H1 (cell line): Measurements from ENCODE around the gene RANBP9. TPM values are rescaled to one million over a fixed set of nuclear protein-coding genes. Genes with fewer than 3 reads are reported as not detected.

ENCODE experiments used
- CTCF ChIA-PET: fragments of 300-600 bp; sonication (Branson Sonifier 250); formaldehyde crosslinking; loops from one replicate; lab custom pipeline; 2021; ENCODE audit not compliant: partially characterized antibody; lab: Charles Lee
- POLR2A ChIA-PET: fragments of 300-600 bp; sonication (Branson Sonifier 250); formaldehyde crosslinking; loops from one replicate; lab custom pipeline; 2021; ENCODE audit warnings: inconsistent platforms; ENCODE audit not compliant: partially characterized antibody; lab: Charles Lee
- DNase-seq, 2 experiments: peaks; one replicate each; pipeline versions ENCODE4 v3.0.0 to v3.0.0-alpha.2; 2010 to 2022; ENCODE audit warnings: low spot score in 2 of 2, low read depth in 1 of 2, mixed read lengths in 1 of 2
- FAIRE-seq: peaks from 2 replicates; lab custom pipeline; 2011; peaks lifted over from hg19 to GRCh38; lab: Jason Lieb, UNC
- H2AFZ ChIP-seq: 2 replicates; pipeline ENCODE4 v1.8.1; 2012; ENCODE audit warnings: low read length, inconsistent platforms
- H2AK5ac ChIP-seq: 2 replicates; pipeline ENCODE4 v1.6.1; 2013; ENCODE audit warnings: low read depth, low read length
- H2BK120ac ChIP-seq: replicated peaks from 2 replicates; pipeline ENCODE3; 2013; ENCODE audit warnings: low read depth, low read length, inconsistent platforms
- H2BK12ac ChIP-seq: 2 replicates; pipeline ENCODE4 v1.6.1; 2013; ENCODE audit warnings: low read depth, low read length
- H2BK15ac ChIP-seq: 2 replicates; pipeline ENCODE4 v1.6.1; 2013; ENCODE audit warnings: low read length
- H2BK20ac ChIP-seq: 2 replicates; pipeline ENCODE4 v1.6.1; 2013; ENCODE audit warnings: low read length
- H2BK5ac ChIP-seq: 2 replicates; pipeline ENCODE4 v1.6.1; 2013; ENCODE audit warnings: low read depth, low read length
- H3K14ac ChIP-seq: 2 replicates; pipeline ENCODE4 v1.6.1; 2013; ENCODE audit warnings: inconsistent platforms; ENCODE audit not compliant: insufficient read length
- H3K18ac ChIP-seq: 2 replicates; pipeline ENCODE4 v1.6.1; 2013; ENCODE audit warnings: low read length; ENCODE audit errors: extremely low read depth
- H3K23ac ChIP-seq: 2 replicates; pipeline ENCODE4 v1.6.1; 2013; ENCODE audit warnings: inconsistent platforms; ENCODE audit not compliant: insufficient read length
- H3K23me2 ChIP-seq: 2 replicates; pipeline ENCODE4 v1.6.1; 2013; ENCODE audit warnings: low read depth, low read length
- H3K27ac ChIP-seq: 2 replicates; pipeline ENCODE4 v1.6.1; 2011; ENCODE audit warnings: low read depth, low read length, inconsistent platforms
- H3K27me3 ChIP-seq, 4 experiments: replicated peaks in 1 of 4; 1 replicate in 1 of 4; 2 replicates in 3 of 4; pipeline versions ENCODE4 v1.6.1 to v1.8.1; 2011 to 2013; ENCODE audit warnings: low read length in 3 of 4, mild to moderate bottlenecking in 3 of 4, inconsistent platforms in 2 of 4, mixed read lengths in 2 of 4, moderate library complexity in 1 of 4; ENCODE audit not compliant: control insufficient read depth in 3 of 4, insufficient read depth in 3 of 4; ENCODE audit errors: extremely low read depth in 1 of 4
- H3K36me3 ChIP-seq, 4 experiments: 2 replicates each; pipeline versions ENCODE4 v1.6.1 to v1.8.1; 2011 to 2013; ENCODE audit warnings: mild to moderate bottlenecking in 4 of 4, low read length in 3 of 4, moderate library complexity in 2 of 4, control low read depth in 1 of 4, inconsistent platforms in 1 of 4; ENCODE audit not compliant: insufficient read depth in 4 of 4, control insufficient read depth in 2 of 4
- H3K4ac ChIP-seq: replicated peaks from 2 replicates; pipeline ENCODE3; 2013; ENCODE audit warnings: low read length, low read depth, mixed read lengths, inconsistent platforms; ENCODE audit not compliant: insufficient read length
- H3K4me1 ChIP-seq, 4 experiments: replicated peaks in 1 of 4; 1 replicate in 1 of 4; 2 replicates in 3 of 4; pipeline versions ENCODE4 v1.6.1 to v1.8.1; 2011 to 2013; ENCODE audit warnings: low read length in 3 of 4, inconsistent platforms in 2 of 4, mixed read lengths in 1 of 4; ENCODE audit not compliant: insufficient read depth in 4 of 4, control insufficient read depth in 3 of 4
- H3K4me2 ChIP-seq, 2 experiments: 2 replicates each; pipeline versions ENCODE4 v1.6.1 to v1.8.1; 2011 to 2013; ENCODE audit warnings: low read depth in 2 of 2, low read length in 2 of 2, control low read depth in 1 of 2, inconsistent platforms in 1 of 2, mild to moderate bottlenecking in 1 of 2; ENCODE audit not compliant: insufficient read depth in 1 of 2
- H3K4me3 ChIP-seq, 4 experiments: fragments of 200-600, 300-600 bp in 1 of 4; sonication (generic), shearing (Covaris generic), sonication (Bioruptor Twin) in 1 of 4; 2 replicates each; pipeline versions ENCODE4 v1.5.1 to v1.8.1; 2011 to 2016; ENCODE audit warnings: low read length in 4 of 4, low read depth in 3 of 4, control low read depth in 2 of 4, inconsistent platforms in 2 of 4, mild to moderate bottlenecking in 2 of 4, mixed read lengths in 1 of 4, moderate library complexity in 1 of 4; ENCODE audit not compliant: insufficient read depth in 2 of 4; ENCODE audit errors: extremely low read depth in 1 of 4
- H3K56ac ChIP-seq: replicated peaks from 2 replicates; pipeline ENCODE3; 2013; ENCODE audit warnings: low read depth, mild to moderate bottlenecking, mixed read lengths, low read length, inconsistent platforms; ENCODE audit not compliant: insufficient read length
- H3K79me1 ChIP-seq: 2 replicates; pipeline ENCODE4 v1.6.1; 2013; ENCODE audit warnings: low read depth, low read length, control low read depth
- H3K79me2 ChIP-seq, 2 experiments: 2 replicates each; pipeline versions ENCODE4 v1.6.1 to v1.8.1; 2012 to 2013; ENCODE audit warnings: low read length in 2 of 2, mild to moderate bottlenecking in 2 of 2, inconsistent platforms in 1 of 2; ENCODE audit not compliant: insufficient read depth in 2 of 2, control insufficient read depth in 1 of 2
- H3K9ac ChIP-seq, 4 experiments: replicated peaks in 1 of 4; 1 replicate in 1 of 4; 2 replicates in 3 of 4; pipeline versions ENCODE4 v1.6.1 to v1.8.1; 2011 to 2013; ENCODE audit warnings: low read depth in 3 of 4, low read length in 3 of 4, control low read depth in 2 of 4, mild to moderate bottlenecking in 2 of 4, moderate library complexity in 2 of 4, inconsistent platforms in 1 of 4; ENCODE audit errors: extremely low read depth in 1 of 4
- H3K9me3 ChIP-seq, 2 experiments: 2 replicates each; pipeline versions ENCODE4 v1.6.1 to v1.8.1; 2012 to 2013; ENCODE audit warnings: mild to moderate bottlenecking in 2 of 2, moderate library complexity in 2 of 2, control low read depth in 1 of 2, inconsistent platforms in 1 of 2, low read depth in 1 of 2, low read length in 1 of 2, mixed read lengths in 1 of 2; ENCODE audit not compliant: insufficient read depth in 2 of 2
- H4K20me1 ChIP-seq, 2 experiments: replicated peaks in 1 of 2; 2 replicates each; pipeline versions ENCODE3 to v1.8.1; 2011 to 2013; ENCODE audit warnings: inconsistent platforms in 2 of 2, low read length in 2 of 2, mild to moderate bottlenecking in 1 of 2; ENCODE audit not compliant: insufficient read depth in 2 of 2, control insufficient read depth in 1 of 2
- H4K5ac ChIP-seq: 2 replicates; pipeline ENCODE4 v1.6.1; 2013; ENCODE audit warnings: low read length, low read depth, mixed read lengths, inconsistent platforms; ENCODE audit not compliant: insufficient read length
- H4K8ac ChIP-seq: 2 replicates; pipeline ENCODE4 v1.8.0; 2013; ENCODE audit warnings: mild to moderate bottlenecking, moderate library complexity, low read length, inconsistent platforms; ENCODE audit not compliant: insufficient read depth; ENCODE audit errors: extremely low read depth
- H4K91ac ChIP-seq: replicated peaks from 2 replicates; pipeline ENCODE3; 2013; ENCODE audit warnings: low read length, mixed read lengths, inconsistent platforms; ENCODE audit not compliant: insufficient read length
- ASH2L ChIP-seq: fragments of 200-600, 300-600 bp; sonication (generic); IDR thresholded peaks from one replicate; pipeline ENCODE4 v1.7.1; 2017; ENCODE audit warnings: low read length
- CBX5 ChIP-seq: fragments of 300-800, 300-1000 bp; sonication (generic); IDR thresholded peaks from 2 replicates; pipeline ENCODE4 v1.7.1; 2016; ENCODE audit warnings: antibody characterized with exemption, low read length, low read depth
- CREB1 ChIP-seq: IDR thresholded peaks from 2 replicates; pipeline ENCODE4 v1.6.1; 2012; ENCODE audit warnings: inconsistent platforms
- JUND ChIP-seq: IDR thresholded peaks from 2 replicates; pipeline ENCODE4 v1.6.1; 2011; ENCODE audit warnings: mild to moderate bottlenecking, improper control_type of control experiment, low read length
- MAFK ChIP-seq: IDR thresholded peaks from 2 replicates; pipeline ENCODE4 v1.6.1; 2012; ENCODE audit warnings: low read depth, mild to moderate bottlenecking, improper control_type of control experiment, low read length
- PHF8 ChIP-seq: fragments of 200-600 bp; sonication (generic); conservative IDR thresholded peaks from 2 replicates; pipeline ENCODE4 v1.7.1; 2012; ENCODE audit warnings: low read depth, mild to moderate bottlenecking, inconsistent platforms, low read length, moderate library complexity
- POLR2AphosphoS5 ChIP-seq: IDR thresholded peaks from 2 replicates; pipeline ENCODE4 v1.6.1; 2011; ENCODE audit warnings: low read depth, low read length
- RAD21 ChIP-seq, 2 experiments: IDR thresholded peaks in 1 of 2; conservative IDR thresholded peaks in 1 of 2; 2 replicates each; pipeline ENCODE4 v1.6.1; 2011; ENCODE audit warnings: low read depth in 2 of 2, low read length in 2 of 2, improper control_type of control experiment in 1 of 2, inconsistent platforms in 1 of 2, mild to moderate bottlenecking in 1 of 2, moderate library complexity in 1 of 2
- SRF ChIP-seq: IDR thresholded peaks from 2 replicates; pipeline ENCODE4 v1.6.1; 2011; ENCODE audit warnings: mild to moderate bottlenecking, low read depth, low read length, moderate library complexity
- SUZ12 ChIP-seq: fragments of 200-600 bp; sonication (generic); IDR thresholded peaks from 2 replicates; pipeline ENCODE4 v1.6.1; 2012; ENCODE audit warnings: mild to moderate bottlenecking, inconsistent platforms, low read length, moderate library complexity, mixed read lengths
- TAF7 ChIP-seq: optimal IDR thresholded peaks from 2 replicates; pipeline ENCODE3; 2011; ENCODE audit warnings: low read depth, mild to moderate bottlenecking, inconsistent platforms, low read length, moderate library complexity, borderline replicate concordance
- TEAD4 ChIP-seq: IDR thresholded peaks from 2 replicates; pipeline ENCODE4 v1.6.1; 2012; ENCODE audit warnings: low read depth, low read length, inconsistent platforms, mixed read lengths
- YY1 ChIP-seq: IDR thresholded peaks from 2 replicates; pipeline ENCODE4 v1.6.1; 2011; ENCODE audit warnings: low read depth, mild to moderate bottlenecking, low read length
- WGBS, 2 experiments: shearing (Covaris generic) in 1 of 2; methylation state at CpG; one replicate each; pipeline versions ENCODE4 v1.1.6 to v1.1.7; 2013 to 2015; ENCODE audit warnings: low lambda C conversion rate in 2 of 2, mixed read lengths in 2 of 2, inconsistent platforms in 1 of 2, low coverage in 1 of 2, missing lambda C conversion rate in 1 of 2; ENCODE audit not compliant: insufficient replicate concordance in 2 of 2, insufficient coverage in 1 of 2, insufficient read length in 1 of 2; ENCODE audit errors: extremely low coverage in 1 of 2, missing lambda C conversion rate in 1 of 2; 5-methylcytosine and 5-hydroxymethylcytosine counted together
- polyA plus RNA-seq, 7 experiments: library from polyadenylated mRNA; depleted of rRNA in 3 of 7; stranded (reverse) in 5 of 7; unstranded in 2 of 7; fragments of >200 nt in 5 of 7; fragments of 200-250 nt in 2 of 7; gene quantifications; 1 replicate in 5 of 7; 2 replicates in 1 of 7; 4 replicates in 1 of 7; pipeline versions ENCODE4 v1.2.1 to v1.2.3, GENCODE V29; 2011 to 2013; ENCODE audit warnings: missing spikeins in 2 of 7, mixed read lengths in 2 of 7
- total RNA-seq: library from RNA; stranded (reverse); fragmentation: NEBNext Ultra II Directional; extraction: Animal tissue kit (Norgen Biotek cat#: 25700); gene quantifications from 2 replicates; pipeline ENCODE4 v1.2.1, GENCODE V29; 2021
- TF ChIP-seq, protein P1 (sequence below): IDR thresholded peaks from 2 replicates; pipeline ENCODE4 v1.6.1; 2012; ENCODE audit warnings: inconsistent platforms

Gene RANBP9
- total and polyA plus RNA-seq, 2 of the 8 experiments (the other 6 are each of a cell fraction or from before 2014, with no cell fraction given) = 13.0 to 36.7 TPM

DNA sequence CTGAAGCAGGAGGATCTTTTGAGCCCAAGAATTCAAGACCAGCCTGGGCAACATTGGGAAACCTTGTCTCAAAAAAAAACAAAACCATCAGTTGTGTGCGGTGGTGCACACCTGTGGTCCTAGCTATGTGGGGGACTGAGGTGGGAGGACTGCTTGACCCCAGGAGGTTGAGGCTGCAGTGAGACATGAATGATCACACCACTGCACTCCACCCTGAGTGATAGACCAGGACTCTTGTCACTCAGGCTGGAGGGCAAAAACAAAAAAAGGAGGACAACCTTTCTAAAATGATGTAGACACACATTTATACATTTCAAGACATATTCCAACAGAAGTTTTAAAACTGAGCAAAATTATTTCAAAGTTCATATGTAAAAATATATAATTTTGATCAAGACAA is 51.4 kb downstream of the RANBP9 start:
- H3K4me3 ChIP-seq = no peak overlapping the region

More for the DNA sequence above, 51.4 kb downstream of the RANBP9 start:
- Histone ChIP-seq H4K8ac (no peak overlapping the region), H2BK5ac (no peak overlapping the region), H3K23ac (no peak overlapping the region), H2AK5ac (no peak overlapping the region), H2BK120ac (no peak overlapping the region), H3K9me3 (no peaks in the 10 kb centered on the region), H2AFZ (no peak overlapping the region), H3K27me3 (no peaks in the 10 kb centered on the region), H2BK15ac (no peak overlapping the region), H3K23me2 (no peaks in the 10 kb centered on the region), H3K36me3 (no peaks in the 10 kb centered on the region), H3K27ac (no peak overlapping the region), H3K9ac (no peak overlapping the region), H2BK12ac (no peak overlapping the region), H3K79me1 (no peaks in the 10 kb centered on the region), H2BK20ac (no peak overlapping the region), H4K20me1 (peaks cover 0 to 4% of the 10 kb centered on the region in 2 experiments), H3K4me2 (no peak overlapping the region), H3K14ac (no peak overlapping the region), H4K5ac (no peak overlapping the region), H3K56ac (no peak overlapping the region), H3K4me1 (peaks cover 0 to 3% (median under 1%) of the 10 kb centered on the region in 4 experiments; a peak in 2 of 7 replicates), H3K4ac (no peak overlapping the region), H3K79me2 (peaks cover 4 to 65% of the 10 kb centered on the region in 2 experiments; a peak in 3 of 4 replicates), H3K18ac (no peak overlapping the region), H4K91ac (no peak overlapping the region)
- FAIRE-seq (no peak), DNase-seq (no peak)
- WGBS, 2 experiments = 86% methylated on average over 1 of the region's 1 CpG; no CpG with 5 or more reads in 1 of the 2 experiments
- no peak for TF ChIP-seq SUZ12
- TF ChIP-seq CBX5 = no peak
- TF ChIP-seq JUND = no peak
- TF ChIP-seq SRF = no peak
- TF ChIP-seq CREB1 = no peak
- TF ChIP-seq MAFK = no peak
- TF ChIP-seq PHF8 = no peak
- no peak for TF ChIP-seq ASH2L
- no peak for TF ChIP-seq TAF7
- no peak for TF ChIP-seq YY1
- TF ChIP-seq TEAD4 = no peak
- TF ChIP-seq POLR2AphosphoS5 = no peak
- no peak for TF ChIP-seq RAD21 (IDR thresholded peaks at IDR 0.05 in 1 of 2, conservative IDR thresholded peaks at IDR 0.05 in 1 of 2; ENCODE audit: low read depth in 2 of 2, low read length in 2 of 2)
- TF ChIP-seq, protein P1, sequence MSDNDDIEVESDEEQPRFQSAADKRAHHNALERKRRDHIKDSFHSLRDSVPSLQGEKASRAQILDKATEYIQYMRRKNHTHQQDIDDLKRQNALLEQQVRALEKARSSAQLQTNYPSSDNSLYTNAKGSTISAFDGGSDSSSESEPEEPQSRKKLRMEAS = no peak
- POLR2A ChIA-PET = interaction anchor here (0.6 kb wide), 1 partner anchor 44 kb away, joined by 4 read pairs; no protein-coding TSS in a partner anchor
- CTCF ChIA-PET = no interaction called here
